Mucosa of stomach (tissue), 1 donor: Measurements from ENCODE around the gene EMILIN1.

Source experiments
- H3K27me3 ChIP-seq: one replicate; pipeline ENCODE4 v1.7.0; 2013; ENCODE audit warnings: mild to moderate bottlenecking, low read length; ENCODE audit not compliant: control insufficient read depth, insufficient read depth
- H3K36me3 ChIP-seq: one replicate; pipeline ENCODE4 v1.7.0; 2013; ENCODE audit warnings: low read length; ENCODE audit not compliant: control insufficient read depth, insufficient read depth
- H3K4me1 ChIP-seq: one replicate; pipeline ENCODE4 v1.7.0; 2013; ENCODE audit warnings: mild to moderate bottlenecking, low read length; ENCODE audit not compliant: control insufficient read depth, insufficient read depth
- H3K4me3 ChIP-seq: one replicate; pipeline ENCODE4 v1.7.0; 2013; ENCODE audit warnings: low read length
- H3K9ac ChIP-seq: one replicate; pipeline ENCODE4 v1.7.0; 2013; ENCODE audit warnings: mild to moderate bottlenecking, low read length, moderate library complexity
- H3K9me3 ChIP-seq: one replicate; pipeline ENCODE4 v1.7.0; 2013; ENCODE audit warnings: mild to moderate bottlenecking, low read length, moderate library complexity; ENCODE audit not compliant: control insufficient read depth
- donor health status: Pancreatic carcinoma.

Gene EMILIN1

GRCh38 chr2:27092696-27093429 lies 14.4 kb downstream of the EMILIN1 start:
- H3K4me3 ChIP-seq, result no peak overlapping the region
- no peaks in the 10 kb centered on the region for H3K36me3 ChIP-seq
- peaks cover under 1% of the 10 kb centered on the region for H3K27me3 ChIP-seq
- peaks cover 28% of the 10 kb centered on the region for H3K4me1 ChIP-seq
- peak overlapping the region; percentile 2 for H3K9ac ChIP-seq
- H3K9me3 ChIP-seq, result no peaks in the 10 kb centered on the region

- peak overlapping the region; percentile 2 for H3K9ac ChIP-seq
- peaks cover 28% of the 10 kb centered on the region for H3K4me1 ChIP-seq
- no peaks in the 10 kb centered on the region for H3K9me3 ChIP-seq
- no peaks in the 10 kb centered on the region for H3K27me3 ChIP-seq
- H3K4me3 ChIP-seq, result no peak overlapping the region
- H3K36me3 ChIP-seq, result no peaks in the 10 kb centered on the region
These were observed 15.3 kb downstream of the EMILIN1 start for GRCh38 chr2:27093430-27094352.

- H3K36me3 ChIP-seq, result no peaks in the 10 kb centered on the region
- no peaks in the 10 kb centered on the region for H3K27me3 ChIP-seq
- H3K4me3 ChIP-seq, result no peak overlapping the region
- H3K9ac ChIP-seq, result no peak overlapping the region
- peaks cover 28% of the 10 kb centered on the region for H3K4me1 ChIP-seq
- no peaks in the 10 kb centered on the region for H3K9me3 ChIP-seq
These were observed 16.1 kb downstream of the EMILIN1 start for GRCh38 chr2:27094353-27094984.

GRCh38 chr2:27095427-27095744 lies 17.0 kb downstream of the EMILIN1 start:
- Histone ChIP-seq H3K36me3 (no peaks in the 10 kb centered on the region), H3K4me1 (peaks cover 28% of the 10 kb centered on the region), H3K4me3 (no peak overlapping the region), H3K9me3 (no peaks in the 10 kb centered on the region), H3K9ac (no peak overlapping the region), H3K27me3 (no peaks in the 10 kb centered on the region)

- Histone ChIP-seq H3K4me3 (no peak overlapping the region), H3K9ac (no peak overlapping the region), H3K27me3 (no peaks in the 10 kb centered on the region), H3K36me3 (no peaks in the 10 kb centered on the region), H3K4me1 (peaks cover 28% of the 10 kb centered on the region), H3K9me3 (no peaks in the 10 kb centered on the region)
These were observed 17.6 kb downstream of the EMILIN1 start for GRCh38 chr2:27095745-27096651.

- Histone ChIP-seq H3K9ac (no peak overlapping the region), H3K36me3 (no peaks in the 10 kb centered on the region), H3K4me1 (peaks cover 28% of the 10 kb centered on the region), H3K4me3 (no peak overlapping the region), H3K27me3 (no peaks in the 10 kb centered on the region), H3K9me3 (no peaks in the 10 kb centered on the region)
These were observed 18.4 kb downstream of the EMILIN1 start for GRCh38 chr2:27096748-27097297.

GRCh38 chr2:27097341-27097740 lies 18.9 kb downstream of the EMILIN1 start:
- Histone ChIP-seq H3K9ac (no peak overlapping the region), H3K4me3 (no peak overlapping the region), H3K4me1 (peaks cover 28% of the 10 kb centered on the region), H3K9me3 (no peaks in the 10 kb centered on the region), H3K27me3 (no peaks in the 10 kb centered on the region), H3K36me3 (no peaks in the 10 kb centered on the region)

GRCh38 chr2:27099334-27099955 lies 21.0 kb downstream of the EMILIN1 start:
- Histone ChIP-seq H3K27me3 (no peaks in the 10 kb centered on the region), H3K9ac (no peak overlapping the region), H3K4me3 (no peak overlapping the region), H3K4me1 (peaks cover 13% of the 10 kb centered on the region), H3K36me3 (no peaks in the 10 kb centered on the region), H3K9me3 (no peaks in the 10 kb centered on the region)

GRCh38 chr2:27100036-27100435 lies 21.6 kb downstream of the EMILIN1 start:
- no peak overlapping the region for H3K9ac ChIP-seq
- H3K36me3 ChIP-seq, result no peaks in the 10 kb centered on the region
- no peak overlapping the region for H3K4me3 ChIP-seq
- no peaks in the 10 kb centered on the region for H3K9me3 ChIP-seq
- peaks cover 13% of the 10 kb centered on the region for H3K4me1 ChIP-seq
- no peaks in the 10 kb centered on the region for H3K27me3 ChIP-seq

- H3K9me3 ChIP-seq, result no peaks in the 10 kb centered on the region
- no peaks in the 10 kb centered on the region for H3K27me3 ChIP-seq
- no peak overlapping the region for H3K4me3 ChIP-seq
- H3K36me3 ChIP-seq, result no peaks in the 10 kb centered on the region
- no peaks in the 10 kb centered on the region for H3K4me1 ChIP-seq
- no peak overlapping the region for H3K9ac ChIP-seq
These were observed 23.9 kb downstream of the EMILIN1 start for GRCh38 chr2:27102329-27102728.

GRCh38 chr2:27105981-27106380 lies 27.6 kb downstream of the EMILIN1 start:
- H3K9me3 ChIP-seq, result no peaks in the 10 kb centered on the region
- no peaks in the 10 kb centered on the region for H3K36me3 ChIP-seq
- H3K27me3 ChIP-seq, result no peaks in the 10 kb centered on the region
- H3K9ac ChIP-seq, result no peak overlapping the region
- no peak overlapping the region for H3K4me3 ChIP-seq
- no peaks in the 10 kb centered on the region for H3K4me1 ChIP-seq
